SIG-M5 treated with dmso at 0.1 percent for 504 hours (cell line): ENCODE measurements around the gene CACNA1I.
"Not testable (repeated sequence)": the region's sequence is repeated elsewhere in the genome, so short reads cannot be mapped to it uniquely, and the experiment has no call there.

Source experiments
- DNase-seq: peaks from one replicate; lab custom pipeline; 2025; ENCODE audit not compliant: unreplicated experiment; lab: John Stamatoyannopoulos, UW

Gene CACNA1I

GRCh38 chr22:39570665-39571064 is at the start of gene CACNA1I:
TSS of gene CACNA1I (plus strand) at chr22:39570753. CDS start at chr22:39570753, 0 bp downstream.
- DNase-seq, result no peak

- peak; percentile 42 for DNase-seq
These were observed 49.3 kb upstream of the CACNA1I start for GRCh38 chr22:39521106-39521885.

DNA sequence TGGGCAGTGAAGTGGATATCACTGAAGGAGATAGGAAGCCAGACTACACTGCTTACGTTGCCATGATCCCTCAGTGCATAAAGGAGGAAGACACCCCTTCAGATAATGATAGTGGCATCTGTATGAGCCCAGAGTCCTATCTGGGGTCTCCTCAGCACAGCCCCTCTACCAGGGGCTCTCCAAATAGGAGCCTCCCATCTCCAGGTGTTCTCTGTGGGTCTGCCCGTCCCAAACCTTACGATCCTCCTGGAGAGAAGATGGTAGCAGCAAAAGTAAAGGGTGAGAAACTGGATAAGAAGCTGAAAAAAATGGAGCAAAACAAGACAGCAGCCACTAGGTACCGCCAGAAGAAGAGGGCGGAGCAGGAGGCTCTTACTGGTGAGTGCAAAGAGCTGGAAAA is 48.5 kb upstream of the CACNA1I start:
- DNase-seq, result not testable (repeated sequence)

DNA sequence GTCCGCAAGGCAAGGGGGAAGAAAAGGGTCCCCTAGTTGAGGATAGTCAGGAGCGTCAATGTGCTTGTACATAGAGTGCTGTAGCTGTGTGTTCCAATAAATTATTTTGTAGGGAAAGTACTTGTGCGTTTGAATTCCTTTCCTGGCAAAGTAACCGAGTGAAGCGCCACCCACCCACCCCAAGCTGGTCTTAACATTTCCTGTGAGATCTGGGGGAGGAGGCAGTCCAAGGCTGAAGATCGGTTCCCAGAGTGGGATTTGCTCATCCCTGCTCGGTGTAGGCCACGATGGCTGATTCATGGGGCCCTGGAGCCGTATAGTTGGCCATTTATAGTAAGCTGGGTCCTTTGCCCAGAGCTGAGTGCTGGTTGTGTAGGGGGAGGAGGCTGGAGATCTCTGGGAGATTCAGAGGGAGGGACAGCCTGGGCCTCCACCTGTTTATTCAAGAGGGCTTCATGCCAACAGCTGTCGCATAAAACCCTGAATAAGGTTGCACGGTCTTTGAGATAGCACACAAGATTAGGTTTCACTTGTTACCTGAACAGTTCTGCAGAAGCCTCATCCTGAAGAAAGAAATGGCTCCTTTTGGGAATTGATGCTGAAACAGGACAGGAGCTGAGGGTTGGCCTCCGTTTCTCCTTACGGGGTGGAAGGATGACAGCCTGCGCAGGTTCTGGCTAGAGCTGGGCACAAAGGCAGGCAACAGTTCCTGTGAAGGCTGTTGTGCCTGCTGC is 47.8 kb upstream of the CACNA1I start:
- DNase-seq, result no peak

DNA sequence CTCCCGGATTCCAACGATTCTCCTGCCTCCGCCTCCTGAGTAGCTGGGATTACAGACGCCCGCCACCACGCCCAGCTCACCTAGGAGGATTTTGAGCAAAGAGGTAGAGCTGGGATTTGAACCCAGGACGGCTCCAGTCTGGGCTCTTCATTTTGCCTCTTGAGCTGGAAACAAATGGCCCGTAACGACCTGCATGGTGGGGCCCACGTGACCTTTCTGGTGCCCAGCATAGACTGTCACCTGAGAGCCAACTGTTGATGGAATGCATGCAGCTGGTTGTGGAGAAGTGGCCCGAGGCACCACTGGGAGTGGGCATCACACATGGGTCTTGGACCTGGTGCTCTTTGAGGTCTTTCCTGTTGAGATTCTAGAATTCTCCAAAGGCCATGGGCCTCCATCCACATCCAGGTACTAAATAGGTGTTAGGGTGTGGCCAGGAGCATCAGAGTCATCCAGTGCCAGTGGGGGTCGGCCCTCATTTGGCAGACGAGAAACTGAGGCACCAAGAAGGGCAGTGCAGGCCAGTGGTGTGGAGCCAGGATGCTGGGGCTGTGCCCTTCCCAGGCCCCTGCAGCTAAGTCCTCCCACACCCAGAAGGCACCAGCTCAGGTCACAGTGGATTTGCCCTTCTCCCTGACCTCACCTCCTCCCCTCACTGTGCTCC is 46.3 kb upstream of the CACNA1I start:
- DNase-seq, result peak; percentile 18

GRCh38 chr22:39524753-39525657 is 45.5 kb upstream of the CACNA1I start:
- no peak for DNase-seq

DNA sequence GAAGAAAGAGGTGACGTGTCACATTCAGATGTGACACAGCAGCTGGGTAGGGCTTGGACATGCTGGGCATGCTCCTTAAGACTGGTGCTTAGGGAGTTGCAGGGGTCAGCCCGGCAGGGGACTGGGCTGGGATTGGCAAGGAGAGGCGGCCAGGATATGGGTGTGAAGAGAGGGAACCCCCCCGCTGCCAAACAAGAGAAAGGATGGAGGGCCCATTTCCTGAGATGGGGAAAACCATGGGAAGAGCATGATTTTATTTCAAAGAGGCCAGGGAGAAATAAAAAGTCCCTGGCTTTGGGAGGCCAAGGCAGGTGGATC is 44.9 kb upstream of the CACNA1I start:
- no peak for DNase-seq

DNA sequence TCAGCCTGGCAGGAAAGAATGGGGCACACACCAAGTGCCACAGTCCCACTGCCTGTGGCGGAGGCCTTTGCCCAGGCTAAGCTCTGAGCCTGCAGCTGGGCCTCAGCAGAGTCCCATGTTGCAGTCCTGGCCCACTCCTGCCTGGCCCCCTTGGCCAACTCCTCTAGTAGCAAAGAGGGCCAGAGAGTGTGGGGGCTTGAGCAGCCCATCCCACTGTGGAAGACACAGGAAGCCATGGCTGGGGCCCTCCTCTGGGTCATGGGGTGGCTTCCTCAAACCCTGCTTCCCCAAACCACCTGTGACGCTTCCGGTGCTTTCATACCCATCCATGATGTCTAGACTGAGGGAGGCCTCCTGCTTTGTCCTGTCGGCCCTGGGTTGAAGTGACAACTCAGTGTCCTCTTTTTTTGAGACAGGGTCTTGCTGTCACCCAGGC is 43.8 kb upstream of the CACNA1I start:
- peak; percentile 33 for DNase-seq

GRCh38 chr22:39527481-39527961 is 43.0 kb upstream of the CACNA1I start:
- no peak for DNase-seq

- DNase-seq, result no peak
These were observed 42.4 kb upstream of the CACNA1I start for GRCh38 chr22:39528080-39528661.

DNA sequence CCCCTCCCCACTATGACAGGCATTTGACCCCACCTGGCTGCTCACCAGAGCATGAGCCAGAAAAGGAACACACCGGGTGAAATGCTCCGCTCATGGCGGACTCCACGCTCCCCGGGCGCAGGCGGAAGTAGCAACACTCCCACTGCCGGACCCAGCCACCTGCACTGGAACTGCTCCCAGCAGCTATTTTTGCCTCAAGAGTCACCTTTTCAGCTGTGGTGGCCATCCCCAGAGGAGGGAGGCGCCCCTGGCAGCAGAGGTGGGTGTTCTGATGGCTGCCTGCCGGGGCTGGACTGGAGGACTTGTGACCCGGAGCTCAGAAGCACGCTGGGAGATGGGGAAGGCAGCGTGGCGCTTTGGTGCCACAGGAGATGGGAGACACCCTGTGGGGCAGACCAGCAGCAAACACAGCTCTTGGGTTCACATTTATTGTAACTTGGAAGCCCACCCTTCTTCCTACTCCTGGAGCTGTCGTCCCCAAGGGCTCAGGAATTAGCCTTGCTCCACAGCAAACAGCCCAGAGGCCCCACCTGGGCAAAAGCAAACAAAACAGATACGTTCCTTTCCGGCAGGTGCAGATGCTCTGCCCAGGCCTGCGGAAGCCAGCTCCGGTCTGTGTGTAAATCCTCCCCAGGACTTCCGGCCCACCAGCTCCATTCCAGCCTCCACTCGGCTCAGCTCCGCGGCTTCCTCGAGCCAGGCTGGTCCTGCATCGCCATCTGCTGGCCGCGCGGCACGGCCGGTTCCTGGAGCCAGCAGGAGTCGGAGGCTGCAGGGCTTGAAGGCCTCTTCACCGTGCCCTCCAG is 41.7 kb upstream of the CACNA1I start:
- DNase-seq, result peak; percentile 89

GRCh38 chr22:39529487-39529851 is 41.1 kb upstream of the CACNA1I start:
- no peak for DNase-seq

DNA sequence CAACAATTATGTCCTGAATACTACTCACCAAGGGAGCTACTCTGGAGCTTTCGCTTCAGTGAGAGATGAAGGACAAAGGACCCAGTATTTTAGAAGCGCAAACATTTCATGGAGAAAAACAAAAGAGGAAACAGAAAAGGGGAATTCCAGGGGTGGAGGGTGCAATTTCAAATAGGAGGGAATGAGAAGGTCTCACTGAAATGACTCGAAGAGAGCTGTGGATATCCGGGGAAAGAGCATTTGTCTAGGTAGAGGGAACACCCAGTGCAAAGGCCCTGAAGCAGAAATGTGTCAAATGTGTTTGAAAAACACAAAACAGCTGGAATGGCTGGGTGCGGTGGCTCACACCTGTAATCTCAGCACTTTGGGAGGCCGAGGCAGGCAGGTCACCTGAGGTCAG is 40.4 kb upstream of the CACNA1I start:
- DNase-seq, result no peak

- DNase-seq, result peak; percentile 88
These were observed 39.7 kb upstream of the CACNA1I start for GRCh38 chr22:39530692-39531331.

DNA sequence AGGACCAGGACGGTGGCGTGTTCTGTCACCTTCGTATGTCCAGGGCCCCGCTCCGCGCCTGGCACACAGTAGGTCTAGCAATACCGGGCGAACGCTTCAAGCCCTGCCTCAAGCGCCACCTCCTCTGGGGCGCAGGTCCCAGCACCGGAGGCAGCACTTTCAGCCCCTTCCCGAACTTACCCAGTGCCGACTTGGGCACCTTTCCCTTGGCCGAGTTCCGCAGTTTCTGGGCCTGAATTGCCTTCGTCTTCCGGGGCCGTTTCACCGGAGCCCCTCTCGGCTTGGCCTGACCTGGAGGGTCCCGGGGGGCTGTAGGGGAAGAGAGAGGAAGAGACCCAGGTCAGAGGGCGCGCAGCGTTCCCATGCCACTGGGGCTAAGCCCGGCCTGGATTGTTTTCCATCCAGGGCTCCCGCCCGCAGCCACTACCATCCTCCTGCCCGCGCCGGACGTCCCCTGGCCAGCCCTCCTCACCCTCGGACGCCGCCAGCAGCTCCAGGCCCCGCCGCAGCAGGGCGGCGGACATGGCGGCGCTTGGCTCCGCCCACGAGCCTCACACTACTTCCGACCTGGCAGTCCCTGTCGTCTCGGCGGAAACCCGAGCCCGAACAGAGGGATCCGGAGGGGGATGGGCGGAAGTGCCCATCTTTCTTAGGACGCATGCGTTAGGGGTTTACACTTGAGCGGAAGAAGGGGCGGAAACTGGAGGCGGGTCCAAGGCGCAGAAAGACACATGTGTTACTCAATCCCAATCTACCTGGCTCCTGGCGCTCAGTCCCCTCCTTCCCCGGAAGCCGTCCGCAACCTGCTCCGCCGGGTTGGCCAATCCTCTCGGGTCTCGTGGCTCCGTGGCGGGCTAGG is 38.1 kb upstream of the CACNA1I start, which contains the start of gene RPS19BP1:
Gene RPS19BP1, minus strand, starts transcription at position 534 of the 859 bp plus-strand sequence. Its CDS starts 10 bp downstream, at position 524.
- DNase-seq, result peak; percentile 99

GRCh38 chr22:39534092-39534506 is 36.5 kb upstream of the CACNA1I start:
- DNase-seq, result no peak

GRCh38 chr22:39534591-39535356 is 35.8 kb upstream of the CACNA1I start:
- DNase-seq, result peak; percentile 22
